ENCODE data around the gene KDM2B. TPM values are rescaled to one million over a fixed set of nuclear protein-coding genes. Genes with fewer than 3 reads are reported as not detected.
A peak's percentile ranks its signal among the peaks of the same experiment; 100 is the strongest.

KDM2B gene
- total RNA-seq, 4 donors from 2014 or later, result 20.7 to 26.3 (median 23.9) TPM

- Histone ChIP-seq H3K27me3 (no peaks in the 10 kb centered on the region), H3K4me1 (peaks cover 43 to 68% (median 51%) of the 10 kb centered on the region in 3 donors), H3K27ac (peak overlapping the region; percentile 84 to 92 (median 88)), H3K36me3 (peaks cover 0 to 34% (median 0%) of the 10 kb centered on the region in 3 donors), H3K9me3 (no peaks in the 10 kb centered on the region), H3K4me3 (no peak overlapping the region)
- DNase-seq, result no peak
- intact Hi-C loops (cut with DNase I), result no loop called here
- 2 to 8% methylated on average over 4 of the region's 4 CpGs for WGBS, 2 donors
- no peak for TF ChIP-seq POLR2A (IDR thresholded peaks at IDR 0.05)
- TF ChIP-seq CTCF (IDR thresholded peaks at IDR 0.05), result no peak
These were observed 3.9 kb downstream of the KDM2B start for GRCh38 chr12:121576851-121577391.

- Histone ChIP-seq H3K4me1 (peaks cover 42 to 60% (median 43%) of the 10 kb centered on the region in 3 donors), H3K36me3 (peaks cover 0 to 42% (median 0%) of the 10 kb centered on the region in 3 donors), H3K4me3 (no peak overlapping the region), H3K27ac (peak overlapping the region; percentile 84 to 92 (median 88)), H3K9me3 (no peaks in the 10 kb centered on the region), H3K27me3 (no peaks in the 10 kb centered on the region)
- no peak for TF ChIP-seq CTCF (IDR thresholded peaks at IDR 0.05)
- TF ChIP-seq POLR2A (IDR thresholded peaks at IDR 0.05), result no peak
- 35 to 40% methylated on average over 13 of the region's 13 CpGs for WGBS, 2 donors
- DNase-seq, result no peak
- intact Hi-C loops (cut with DNase I), result no loop called here
These were observed 4.7 kb downstream of the KDM2B start for GRCh38 chr12:121575952-121576625.

GRCh38 chr12:121575051-121575450 is 5.8 kb downstream of the KDM2B start:
- H3K27ac ChIP-seq, result no peak overlapping the region
- intact Hi-C loops (cut with DNase I), result no loop called here
- H3K27me3 ChIP-seq, result no peaks in the 10 kb centered on the region
- 40 to 60% methylated on average over 1 of the region's 1 CpG for WGBS, 2 donors
- TF ChIP-seq POLR2A (IDR thresholded peaks at IDR 0.05) (no peak), CTCF (IDR thresholded peaks at IDR 0.05) (no peak)
- H3K4me3 ChIP-seq, result no peak overlapping the region
- peaks cover 35 to 53% (median 38%) of the 10 kb centered on the region in 3 donors for H3K4me1 ChIP-seq
- H3K9me3 ChIP-seq, result no peaks in the 10 kb centered on the region
- no peak for DNase-seq
- H3K36me3 ChIP-seq, result peaks cover 0 to 52% (median 0%) of the 10 kb centered on the region in 3 donors

GRCh38 chr12:121574025-121574424 is 6.8 kb downstream of the KDM2B start:
- Histone ChIP-seq H3K27ac (no peak overlapping the region), H3K4me3 (no peak overlapping the region), H3K4me1 (peaks cover 34 to 56% (median 46%) of the 10 kb centered on the region in 3 donors), H3K36me3 (peaks cover 0 to 53% (median 0%) of the 10 kb centered on the region in 3 donors), H3K27me3 (no peaks in the 10 kb centered on the region), H3K9me3 (no peaks in the 10 kb centered on the region)
- 96 to 100% methylated on average over 1 to 7 of the region's 11 CpGs for WGBS, 2 donors
- TF ChIP-seq POLR2A (IDR thresholded peaks at IDR 0.05), result no peak
- TF ChIP-seq CTCF (IDR thresholded peaks at IDR 0.05), result no peak
- DNase-seq, result no peak
- intact Hi-C loops (cut with DNase I), result no loop called here

- H3K36me3 ChIP-seq, result peaks cover 0 to 53% (median 0%) of the 10 kb centered on the region in 3 donors
- no peak overlapping the region for H3K4me3 ChIP-seq
- WGBS, 2 donors, result 86 to 95% methylated on average over 9 of the region's 9 CpGs
- no peaks in the 10 kb centered on the region for H3K27me3 ChIP-seq
- H3K27ac ChIP-seq, result no peak overlapping the region
- H3K9me3 ChIP-seq, result no peaks in the 10 kb centered on the region
- peaks cover 15 to 40% (median 28%) of the 10 kb centered on the region in 3 donors for H3K4me1 ChIP-seq
- intact Hi-C loops (cut with DNase I), result no loop called here
- DNase-seq, result no peak
- TF ChIP-seq CTCF (IDR thresholded peaks at IDR 0.05) (no peak), POLR2A (IDR thresholded peaks at IDR 0.05) (no peak)
These were observed 8.9 kb downstream of the KDM2B start for GRCh38 chr12:121571920-121572319.

All from esophagus squamous epithelium (tissue), 5 donors.